Head of caudate nucleus (tissue), 42 donors: Measurements from ENCODE around the gene SKOR1.

Experiments used
- DNase-seq, 42 donors: peaks; one replicate each; pipeline versions ENCODE4 v3.0.0 to v3.0.0-alpha.2; 2020 to 2021; ENCODE audit warnings: mixed read lengths in 7 of 42
- intact Hi-C: fragments of 100-400 bp; cut with DNase I; formaldehyde crosslinking; loops from one replicate; pipeline ENCODE4 v1.15.0; 2022

Gene SKOR1

GRCh38 chr15:67839499-67839928, 14.2 kb downstream of the SKOR1 start:
- intact Hi-C loops: loop anchor here (5.0 kb wide), 1 partner anchor 382 kb away; no protein-coding TSS in a partner anchor
- DNase-seq: peak in 34 of 42 donors; percentile 26 to 78 (median 50)

GRCh38 chr15:67839929-67840748, 14.8 kb downstream of the SKOR1 start, which contains the start of gene RNU6-1:
TSS of gene RNU6-1 (minus strand) at chr15:67840045.
- intact Hi-C loops: loop anchor here (5.0 kb wide), 1 partner anchor 383 kb away; no protein-coding TSS in a partner anchor
- DNase-seq: peak; percentile 89 to 98 (median 96)

GRCh38 chr15:67840749-67841512, 15.6 kb downstream of the SKOR1 start:
- peak in 29 of 42 donors; percentile 14 to 65 (median 34) for DNase-seq
- intact Hi-C loops: no loop called here

DNA sequence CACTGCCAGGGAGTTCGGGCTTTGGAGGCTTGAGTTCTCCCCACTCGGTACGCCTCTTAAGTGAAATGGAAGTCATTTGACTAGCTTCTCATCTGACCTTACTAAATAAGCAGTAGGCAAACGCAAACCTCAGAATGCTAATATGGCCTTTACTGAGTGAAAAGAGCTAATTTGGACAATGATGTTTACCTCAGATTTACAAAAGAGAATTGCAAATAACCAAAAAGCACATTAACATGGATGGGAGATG, 16.1 kb downstream of the SKOR1 start:
- no peak for DNase-seq
- intact Hi-C loops: no loop called here

DNA sequence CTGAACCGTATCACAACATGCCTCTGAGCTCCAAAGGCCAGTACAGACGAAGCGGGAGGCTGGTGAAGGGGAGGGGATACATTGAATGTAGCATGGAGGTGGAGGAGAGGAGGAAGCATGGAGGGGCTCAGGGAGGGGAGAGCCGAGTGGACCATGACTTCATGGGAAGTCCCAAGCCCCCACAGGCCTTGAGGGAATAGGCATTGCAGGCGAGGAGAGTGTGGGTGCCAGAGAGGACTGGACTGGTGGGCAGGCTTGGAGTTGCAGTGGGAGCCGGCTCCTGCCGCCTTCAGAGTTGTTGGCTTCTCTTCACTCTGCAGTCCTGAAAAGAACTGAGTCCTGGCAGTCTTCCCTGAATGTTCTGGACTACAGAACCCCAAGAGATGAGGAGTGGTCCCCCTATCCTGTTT, 17.8 kb downstream of the SKOR1 start:
- DNase-seq: no peak
- intact Hi-C loops: no loop called here

DNA sequence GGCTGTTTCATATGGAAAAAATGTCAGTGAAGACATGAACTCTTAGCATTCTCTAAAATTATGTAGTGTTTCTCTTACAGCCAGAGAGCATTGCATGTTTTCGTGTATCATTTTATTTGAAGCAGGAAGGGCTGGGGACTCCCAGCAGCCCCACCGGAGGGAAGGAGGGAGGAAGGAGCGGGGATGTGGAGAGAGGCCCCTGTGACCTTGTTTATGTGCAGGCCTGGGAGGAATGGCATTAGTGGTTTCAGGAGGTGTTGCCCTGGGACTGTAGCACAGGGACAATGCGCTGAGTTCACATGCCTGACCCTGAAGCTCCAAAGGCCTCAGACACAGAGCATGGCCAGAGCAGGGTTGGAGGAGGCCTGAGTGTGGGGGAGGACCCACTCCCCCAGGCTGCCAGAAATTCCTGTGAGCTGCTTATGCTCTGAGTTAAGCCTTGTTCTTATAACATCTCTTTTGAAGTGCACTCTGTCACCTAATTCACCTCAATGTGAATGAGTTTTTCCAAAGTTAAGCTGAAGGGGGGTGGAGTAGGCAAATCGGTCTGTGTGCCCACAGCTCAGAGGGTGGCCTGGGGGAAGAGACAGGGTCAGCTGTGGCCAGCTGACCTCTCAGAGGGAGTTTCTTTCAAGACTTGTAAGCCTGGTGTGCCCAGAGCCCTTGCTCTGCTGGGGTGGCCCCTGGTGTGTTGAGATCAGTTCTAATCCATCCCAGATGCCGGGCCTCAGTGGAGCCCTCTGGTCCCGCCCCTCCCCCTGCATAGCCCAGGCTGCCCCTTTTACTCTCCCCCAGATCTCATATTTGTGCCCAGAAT, 18.5 kb downstream of the SKOR1 start:
- DNase-seq: no peak

GRCh38 chr15:67845974-67846373, 20.7 kb downstream of the SKOR1 start:
- intact Hi-C loops: no loop called here
- DNase-seq: no peak

More for the DNA sequence above, 18.5 kb downstream of the SKOR1 start:
- intact Hi-C loops: no loop called here

DNA sequence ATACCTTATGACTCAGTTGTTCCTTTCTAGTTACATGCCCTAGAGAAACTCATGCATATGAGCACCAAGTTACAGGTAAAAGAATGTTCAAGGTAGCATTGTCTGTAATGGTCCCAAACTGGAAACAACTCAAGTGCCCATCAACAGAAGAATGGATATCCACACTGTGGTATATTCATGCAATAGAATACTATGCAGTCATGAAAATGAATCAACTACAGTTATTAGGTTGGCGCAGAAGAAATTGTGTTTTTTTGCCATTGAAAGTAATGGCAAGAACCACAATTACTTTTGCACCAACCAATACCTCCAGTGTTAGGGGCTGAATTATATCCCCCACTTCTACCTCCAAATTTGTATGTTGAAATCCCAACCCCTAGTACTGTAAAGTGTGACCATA, 24.2 kb downstream of the SKOR1 start:
- no peak for DNase-seq
- intact Hi-C loops: no loop called here

GRCh38 chr15:67850336-67850735, 25.0 kb downstream of the SKOR1 start:
- DNase-seq: no peak
- intact Hi-C loops: no loop called here

DNA sequence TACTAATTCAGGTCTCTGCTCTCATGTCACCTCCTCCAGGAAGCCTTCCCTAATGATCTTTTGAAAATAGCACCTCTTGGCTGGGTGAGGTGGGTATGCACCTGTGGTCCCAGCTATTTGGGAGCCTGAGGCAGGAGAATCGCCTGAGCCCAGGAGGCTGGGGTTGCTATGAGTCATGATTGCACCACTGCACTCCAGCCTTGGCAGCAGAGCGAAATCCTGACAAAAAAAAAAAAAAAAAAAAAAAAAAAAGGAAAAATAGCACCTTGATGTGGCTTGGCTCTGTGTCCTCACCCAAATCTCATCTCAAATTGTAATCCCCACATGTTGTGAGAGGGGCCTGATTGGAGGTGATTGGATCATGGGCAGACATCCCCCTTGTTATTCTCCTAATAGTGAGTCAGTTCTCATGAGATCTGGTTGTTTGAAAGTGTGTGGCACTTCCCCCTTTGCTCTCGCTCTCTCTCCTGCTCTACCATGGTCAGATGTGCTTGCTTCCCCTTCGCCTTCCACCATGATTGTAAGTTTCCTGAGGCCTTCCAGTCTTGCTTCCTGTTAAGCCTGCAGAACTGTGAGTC, 25.8 kb downstream of the SKOR1 start:
- DNase-seq: peak in 1 of 42 donors; percentile 36
- intact Hi-C loops: no loop called here

DNA sequence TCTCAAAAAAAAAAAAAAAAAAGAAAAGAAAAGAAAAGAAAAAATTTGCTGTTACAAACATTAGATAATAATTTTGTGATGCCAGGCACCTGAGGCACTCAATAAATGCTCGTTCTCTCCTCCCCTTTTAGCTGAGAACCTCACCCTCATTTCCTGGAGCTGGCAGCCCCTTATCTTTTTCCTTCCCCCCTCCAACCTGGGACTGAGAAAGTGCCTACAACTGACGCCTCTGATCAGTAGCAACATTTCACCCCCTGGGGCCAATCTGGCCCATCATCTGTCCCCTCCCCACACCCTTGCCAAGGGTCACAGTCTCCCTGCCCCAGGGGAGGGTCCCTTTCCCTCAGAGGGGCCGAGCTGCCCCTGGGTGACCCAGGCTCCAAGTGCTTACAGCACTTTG, 27.1 kb downstream of the SKOR1 start:
- intact Hi-C loops: no loop called here
- no peak for DNase-seq

GRCh38 chr15:67853454-67853853, 28.1 kb downstream of the SKOR1 start:
- intact Hi-C loops: no loop called here
- no peak for DNase-seq

- DNase-seq: peak in 1 of 42 donors; percentile 33
- intact Hi-C loops: no loop called here
Measured at GRCh38 chr15:67854358-67854757, 29.0 kb downstream of the SKOR1 start.

- DNase-seq: no peak
- intact Hi-C loops: no loop called here
Measured at GRCh38 chr15:67855842-67856241, 30.5 kb downstream of the SKOR1 start.

- intact Hi-C loops: no loop called here
- no peak for DNase-seq
Measured at GRCh38 chr15:67857220-67857619, 31.9 kb downstream of the SKOR1 start.

- DNase-seq: peak in 5 of 42 donors; percentile 18 to 51 (median 45)
- intact Hi-C loops: no loop called here
Measured at GRCh38 chr15:67859331-67859946, 34.1 kb downstream of the SKOR1 start.

DNA sequence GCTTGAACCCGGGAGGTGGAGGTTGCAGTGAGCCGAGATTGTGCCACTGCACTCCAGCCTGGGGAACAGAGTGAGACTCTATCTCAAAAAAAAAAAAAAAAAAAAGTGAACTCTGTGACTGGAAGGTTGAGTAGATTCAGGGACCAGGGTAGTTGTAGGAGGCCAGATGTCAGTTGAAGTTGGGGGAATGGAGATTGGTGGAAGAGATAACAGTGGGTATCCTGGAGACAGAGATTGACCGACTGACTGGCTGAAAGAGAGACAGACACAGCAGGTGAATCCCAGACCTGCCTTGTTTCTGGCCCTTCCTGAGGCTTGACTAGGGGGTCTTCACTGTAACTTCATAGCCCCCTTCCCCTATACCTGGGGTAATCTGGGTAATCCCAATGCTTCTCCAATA, 36.7 kb downstream of the SKOR1 start:
- no peak for DNase-seq
- intact Hi-C loops: loop anchor here (2.0 kb wide), 1 partner anchor 293 kb away; no protein-coding TSS in a partner anchor

DNA sequence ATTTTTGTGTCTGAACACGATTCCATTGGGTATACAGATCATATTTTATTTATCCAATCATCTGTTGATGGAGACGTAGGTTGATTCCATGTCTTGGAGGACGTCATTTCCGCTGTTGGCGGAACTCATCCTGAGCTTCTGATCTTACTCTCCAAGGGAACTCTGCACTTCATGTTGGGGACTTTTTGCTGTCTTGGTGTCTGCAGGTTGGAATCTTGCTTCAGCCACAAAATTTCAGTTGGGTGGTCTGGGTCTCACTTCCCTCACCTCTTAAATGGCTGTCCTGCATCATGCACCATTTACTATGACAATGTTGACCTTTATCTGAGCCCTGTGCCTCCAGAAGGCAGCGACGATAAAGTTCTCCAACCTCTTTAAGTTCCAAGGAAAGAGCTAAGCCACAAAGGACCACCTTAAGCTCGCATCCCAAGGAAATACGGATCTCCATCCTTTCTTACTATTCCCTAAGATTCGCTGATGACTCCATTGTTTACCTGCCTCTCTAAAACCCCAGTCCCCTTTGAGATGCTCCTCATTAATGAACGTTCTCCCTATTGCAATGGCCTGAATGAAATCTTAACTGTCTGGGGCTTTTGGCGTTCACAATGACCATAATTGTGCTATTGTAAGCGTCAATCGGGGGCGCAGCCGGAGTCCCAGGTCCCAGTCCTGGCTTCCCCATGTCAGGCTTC, 37.6 kb downstream of the SKOR1 start:
- intact Hi-C loops: loop anchor here (2.0 kb wide), 1 partner anchor 292 kb away; no protein-coding TSS in a partner anchor
- DNase-seq: no peak
